Osteoblast (primary cell): ENCODE measurements around the gene CCP110. TPM values are rescaled to one million over a fixed set of nuclear protein-coding genes. Genes with fewer than 3 reads are reported as not detected.

Experiments
- DNase-seq: peaks from one replicate; pipeline ENCODE4 v3.0.0; 2011; ENCODE audit warnings: low spot score, mixed read lengths; ENCODE audit not compliant: insufficient read length; ENCODE audit errors: missing footprints
- H2AFZ ChIP-seq: 2 replicates; pipeline ENCODE4 v1.6.0; 2011; ENCODE audit warnings: mild to moderate bottlenecking, low read length
- H3K27ac ChIP-seq: 2 replicates; pipeline ENCODE4 v1.5.1; 2011; ENCODE audit warnings: mild to moderate bottlenecking, low read depth, low read length, moderate library complexity
- H3K27me3 ChIP-seq: 2 replicates; pipeline ENCODE4 v1.6.0; 2012; ENCODE audit warnings: mild to moderate bottlenecking, control low read depth, inconsistent platforms, low read length, moderate library complexity; ENCODE audit not compliant: insufficient read depth
- H3K36me3 ChIP-seq: 2 replicates; pipeline ENCODE4 v1.5.1; 2011; ENCODE audit warnings: mild to moderate bottlenecking, low read length, control low read depth, moderate library complexity; ENCODE audit not compliant: insufficient read depth
- H3K4me1 ChIP-seq: 2 replicates; pipeline ENCODE4 v1.5.1; 2011; ENCODE audit warnings: mild to moderate bottlenecking, low read length, control low read depth, moderate library complexity; ENCODE audit not compliant: insufficient read depth
- H3K4me2 ChIP-seq: 2 replicates; pipeline ENCODE4 v1.6.0; 2011; ENCODE audit warnings: mild to moderate bottlenecking, low read length; ENCODE audit not compliant: insufficient read depth
- H3K4me3 ChIP-seq: fragments of 200-600 bp; sonication (generic); 3 replicates; pipeline ENCODE4 v1.5.1; 2012; ENCODE audit warnings: mild to moderate bottlenecking, low read length, inconsistent platforms; ENCODE audit not compliant: insufficient read depth
- H3K79me2 ChIP-seq: 2 replicates; pipeline ENCODE4 v1.6.0; 2012; ENCODE audit warnings: mild to moderate bottlenecking, low read length, control low read depth, inconsistent platforms; ENCODE audit not compliant: insufficient read depth
- H3K9me3 ChIP-seq: 2 replicates; pipeline ENCODE4 v1.5.1; 2011; ENCODE audit warnings: low read depth, low read length, control low read depth
- H4K20me1 ChIP-seq: 2 replicates; pipeline ENCODE4 v1.6.0; 2012; ENCODE audit warnings: mild to moderate bottlenecking, low read length, control low read depth; ENCODE audit not compliant: insufficient read depth
- CTCF ChIP-seq: IDR thresholded peaks from 2 replicates; pipeline ENCODE4 v1.5.1; 2011; ENCODE audit warnings: mild to moderate bottlenecking, low read depth, low read length, moderate library complexity; ENCODE audit errors: extremely low read depth
- total RNA-seq: library from RNA; depleted of rRNA; stranded (reverse); fragments of >200 nt; gene quantifications from 2 replicates; pipeline ENCODE4 v1.2.3, GENCODE V29; 2012

Gene CCP110
- total RNA-seq, 1 donor = 8.3 TPM

GRCh38 chr16:19488213-19488640 is 35.5 kb upstream of the CCP110 start:
- Histone ChIP-seq H3K4me2 (no peak overlapping the region), H3K79me2 (no peaks in the 10 kb centered on the region)
- no peak for TF ChIP-seq CTCF

GRCh38 chr16:19490619-19491018 is 33.1 kb upstream of the CCP110 start:
- no peaks in the 10 kb centered on the region for H3K79me2 ChIP-seq
- no peak for DNase-seq
- no peaks in the 10 kb centered on the region for H3K9me3 ChIP-seq
- no peak overlapping the region for H3K4me3 ChIP-seq
- H3K4me1 ChIP-seq = no peaks in the 10 kb centered on the region
- no peak overlapping the region for H3K4me2 ChIP-seq
- no peaks in the 10 kb centered on the region for H3K36me3 ChIP-seq
- no peak overlapping the region for H3K27ac ChIP-seq
- H2AFZ ChIP-seq = no peak overlapping the region
- H3K27me3 ChIP-seq = no peaks in the 10 kb centered on the region
- no peak for TF ChIP-seq CTCF
- H4K20me1 ChIP-seq = no peaks in the 10 kb centered on the region

More at GRCh38 chr16:19488213-19488640, 35.5 kb upstream of the CCP110 start:
- no peak for DNase-seq
- Histone ChIP-seq H2AFZ (no peak overlapping the region), H3K9me3 (no peaks in the 10 kb centered on the region), H3K36me3 (no peaks in the 10 kb centered on the region), H3K4me3 (no peak overlapping the region), H4K20me1 (no peaks in the 10 kb centered on the region), H3K4me1 (no peaks in the 10 kb centered on the region), H3K27me3 (no peaks in the 10 kb centered on the region), H3K27ac (no peak overlapping the region)

GRCh38 chr16:19497176-19497575 is 26.6 kb upstream of the CCP110 start:
- Histone ChIP-seq H3K36me3 (peaks cover 9% of the 10 kb centered on the region), H3K9me3 (no peaks in the 10 kb centered on the region), H2AFZ (no peak overlapping the region), H3K4me3 (no peak overlapping the region), H4K20me1 (no peaks in the 10 kb centered on the region), H3K27ac (no peak overlapping the region), H3K4me1 (no peaks in the 10 kb centered on the region), H3K27me3 (no peaks in the 10 kb centered on the region), H3K4me2 (no peak overlapping the region), H3K79me2 (no peaks in the 10 kb centered on the region)
- no peak for DNase-seq
- no peak for TF ChIP-seq CTCF

GRCh38 chr16:19499006-19499405 is 24.7 kb upstream of the CCP110 start:
- no peak for TF ChIP-seq CTCF
- H3K4me2 ChIP-seq = no peak overlapping the region
- no peaks in the 10 kb centered on the region for H3K4me1 ChIP-seq
- no peak overlapping the region for H2AFZ ChIP-seq
- peaks cover 19% of the 10 kb centered on the region for H3K36me3 ChIP-seq
- no peak for DNase-seq
- no peaks in the 10 kb centered on the region for H3K9me3 ChIP-seq
- no peaks in the 10 kb centered on the region for H3K79me2 ChIP-seq
- H3K27ac ChIP-seq = no peak overlapping the region
- peaks cover 1% of the 10 kb centered on the region for H4K20me1 ChIP-seq
- H3K27me3 ChIP-seq = no peaks in the 10 kb centered on the region
- no peak overlapping the region for H3K4me3 ChIP-seq
